HCT116 (cell line): ENCODE data around the gene SAMD14. TPM values are rescaled to one million over a fixed set of nuclear protein-coding genes. Genes with fewer than 3 reads are reported as not detected.

Experiments used
- ATAC-seq: fragments of 200-7000 bp; cut with Tn5 transposase; 2 replicates; pipeline ENCODE4 v1.9.1; 2020; ENCODE audit warnings: mild to moderate bottlenecking, moderate library complexity
- BruUV-seq: library from RNA; stranded (reverse); fragments of 400-500 nt; replicated peaks from 2 replicates; lab custom pipeline; 2021; lab: Mats Ljungman, UMichigan
- CTCF ChIA-PET: fragments of 300-600 bp; sonication (Branson Sonifier 250); formaldehyde crosslinking; loops from one replicate; lab custom pipeline; 2021; ENCODE audit warnings: antibody characterized with exemption; lab: Charles Lee
- POLR2A ChIA-PET: fragments of 300-600, 350-600 bp; sonication (Branson Sonifier 250); formaldehyde crosslinking; loops from one replicate; lab custom pipeline; 2021; ENCODE audit warnings: antibody characterized with exemption; lab: Charles Lee
- RAD21 ChIA-PET, 2 experiments: fragments of 300-600 bp; sonication (Branson Sonifier 250); formaldehyde crosslinking; loops; one replicate each; lab custom pipeline; 2023; ENCODE audit warnings: low total read pairs in 2 of 2; ENCODE audit not compliant: uncharacterized antibody in 2 of 2, unreplicated experiment in 2 of 2, low non-redundant PET in 1 of 2; lab: Charles Lee
- DNase-seq: peaks from one replicate; pipeline ENCODE4 v3.0.0-alpha.2; 2010; ENCODE audit warnings: low read depth, low spot score
- H2AFZ ChIP-seq: fragments of 200-600 bp; shearing (Covaris generic), sonication (generic); 2 replicates; pipeline ENCODE4 v1.6.1; 2017; ENCODE audit warnings: low read depth, mixed run types, mixed read lengths, antibody characterized with exemption, low read length; ENCODE audit not compliant: poor library complexity, severe bottlenecking
- H3K27ac ChIP-seq: 2 replicates; pipeline ENCODE4 v1.5.1; 2012; ENCODE audit warnings: low read depth, low read length
- H3K27me3 ChIP-seq: fragments of 200-600 bp; sonication (generic); 2 replicates; pipeline ENCODE4 v1.6.1; 2016; ENCODE audit warnings: mixed run types, low read length, mixed read lengths; ENCODE audit not compliant: insufficient read depth
- H3K36me3 ChIP-seq, 2 experiments: fragments of 200-500 bp in 1 of 2; fragments of 200-600 bp in 1 of 2; sonication (Bioruptor generic) in 1 of 2; sonication (generic) in 1 of 2; 2 replicates each; pipeline versions ENCODE4 v1.5.1 to v1.6.1; 2014 to 2016; ENCODE audit warnings: low read length in 2 of 2, inconsistent platforms in 1 of 2, mixed read lengths in 1 of 2, mixed run types in 1 of 2; ENCODE audit not compliant: insufficient read depth in 2 of 2, control insufficient read depth in 1 of 2
- H3K4me1 ChIP-seq, 2 experiments: fragments of 200-600 bp in 1 of 2; sonication (generic) in 1 of 2; 2 replicates each; pipeline versions ENCODE4 v1.5.1 to v1.6.1; 2012 to 2017; ENCODE audit warnings: low read length in 2 of 2, inconsistent platforms in 1 of 2, mild to moderate bottlenecking in 1 of 2, mixed read lengths in 1 of 2, mixed run types in 1 of 2, moderate library complexity in 1 of 2; ENCODE audit not compliant: insufficient read depth in 2 of 2, control insufficient read depth in 1 of 2
- H3K4me2 ChIP-seq: fragments of 200-600 bp; sonication (generic); 2 replicates; pipeline ENCODE4 v1.6.1; 2017; ENCODE audit warnings: mixed run types, low read length, mixed read lengths
- H3K4me3 ChIP-seq, 2 experiments: fragments of 200-600 bp in 1 of 2; sonication (generic) in 1 of 2; replicated peaks in 1 of 2; 2 replicates each; pipeline ENCODE4 v1.5.1; 2011 to 2016; ENCODE audit warnings: low read length in 2 of 2, control low read depth in 1 of 2, low read depth in 1 of 2, mild to moderate bottlenecking in 1 of 2, mixed read lengths in 1 of 2, mixed run types in 1 of 2
- H3K79me2 ChIP-seq: fragments of 200-600 bp; sonication (generic); 2 replicates; pipeline ENCODE4 v1.6.1; 2017; ENCODE audit warnings: mild to moderate bottlenecking, mixed run types, low read length, moderate library complexity, mixed read lengths; ENCODE audit not compliant: insufficient read depth
- H3K9ac ChIP-seq: fragments of 200-600 bp; sonication (generic); 2 replicates; pipeline ENCODE4 v1.6.1; 2016; ENCODE audit warnings: low read length, mixed read lengths
- H3K9me2 ChIP-seq: fragments of 200-600 bp; sonication (generic), shearing (Covaris generic); 2 replicates; pipeline ENCODE4 v1.6.1; 2017; ENCODE audit warnings: mixed run types, mild to moderate bottlenecking, moderate library complexity; ENCODE audit not compliant: insufficient read depth
- H3K9me3 ChIP-seq, 2 experiments: fragments of 200-500 bp in 1 of 2; fragments of 200-600 bp in 1 of 2; sonication (Bioruptor generic) in 1 of 2; sonication (generic) in 1 of 2; 2 replicates each; pipeline ENCODE4 v1.6.1; 2014 to 2017; ENCODE audit warnings: low read length in 2 of 2, mixed read lengths in 2 of 2, inconsistent platforms in 1 of 2, low read depth in 1 of 2, mild to moderate bottlenecking in 1 of 2, mixed run types in 1 of 2, moderate library complexity in 1 of 2; ENCODE audit not compliant: control insufficient read depth in 1 of 2, insufficient read depth in 1 of 2
- H4K20me1 ChIP-seq: fragments of 200-600 bp; sonication (generic), shearing (Covaris generic); 2 replicates; pipeline ENCODE4 v1.6.1; 2017; ENCODE audit warnings: mixed run types, mild to moderate bottlenecking, moderate library complexity; ENCODE audit not compliant: insufficient read depth
- CBX3 ChIP-seq: IDR thresholded peaks from 2 replicates; pipeline ENCODE4 v1.6.1; 2012; ENCODE audit warnings: low read depth
- CEBPB ChIP-seq: IDR thresholded peaks from 2 replicates; pipeline ENCODE4 v1.6.1; 2012; ENCODE audit warnings: low read depth
- CTCF ChIP-seq, 3 experiments: fragments of 200-600 bp in 1 of 3; sonication (generic) in 1 of 3; IDR thresholded peaks in 2 of 3; conservative IDR thresholded peaks in 1 of 3; 2 replicates each; pipeline ENCODE4 v1.5.1; 2012 to 2017; ENCODE audit warnings: low read depth in 2 of 3, low read length in 2 of 3, antibody characterized with exemption in 1 of 3, borderline replicate concordance in 1 of 3, control low read depth in 1 of 3, mild to moderate bottlenecking in 1 of 3, mixed read lengths in 1 of 3, mixed run types in 1 of 3, moderate library complexity in 1 of 3; ENCODE audit not compliant: insufficient read depth in 1 of 3
- FOSL1 ChIP-seq: IDR thresholded peaks from 2 replicates; pipeline ENCODE4 v1.6.1; 2012; ENCODE audit warnings: low read depth
- POLR2A ChIP-seq: IDR thresholded peaks from 2 replicates; pipeline ENCODE4 v1.7.0; 2011; ENCODE audit warnings: borderline replicate concordance; ENCODE audit not compliant: insufficient read depth, insufficient read length; ENCODE audit errors: extremely low read depth
- POLR2AphosphoS5 ChIP-seq: IDR thresholded peaks from 2 replicates; pipeline ENCODE4 v1.6.1; 2011; ENCODE audit warnings: mild to moderate bottlenecking, low read depth, low read length, moderate library complexity
- SP1 ChIP-seq: IDR thresholded peaks from 2 replicates; pipeline ENCODE4 v1.6.1; 2012; ENCODE audit warnings: low read depth
- TCF7L2 ChIP-seq: IDR thresholded peaks from 2 replicates; pipeline ENCODE4 v1.7.0; 2011; ENCODE audit warnings: borderline replicate concordance, inconsistent platforms; ENCODE audit not compliant: insufficient read depth, insufficient read length; ENCODE audit errors: extremely low read depth
- ZFX ChIP-seq: fragments of 450-650 bp; IDR thresholded peaks from 2 replicates; pipeline ENCODE4 v1.6.1; 2017
- intact Hi-C: fragments of 100-400 bp; cut with micrococcal nuclease; formaldehyde crosslinking; loops from 2 replicates; pipeline ENCODE4 v1.10.0; 2022
- total RNA-seq: library from RNA; stranded (reverse); gene quantifications from one replicate; pipeline ENCODE4 v1.2.1, GENCODE V29; 2021; ENCODE audit not compliant: unreplicated experiment

The SAMD14 gene
- total RNA-seq, 1 experiment from 2014 or later = 1.5 TPM

GRCh38 chr17:50149417-50150353, 19.7 kb upstream of the SAMD14 start (continued):
- peak; percentile 91; the same call in 1 of the 2 replicates for TF ChIP-seq ZFX
- no peak for TF ChIP-seq FOSL1
- TF ChIP-seq POLR2A = peak; percentile 17
- TF ChIP-seq, all 23 proteins: peak for 5

- no TSS peak for BruUV-seq
- Histone ChIP-seq H3K27me3 (no peaks in the 10 kb centered on the region), H3K79me2 (peaks cover 67% of the 10 kb centered on the region), H3K4me2 (peak overlapping the region; percentile 92), H4K20me1 (no peaks in the 10 kb centered on the region), H2AFZ (no peak overlapping the region), H3K9ac (peak overlapping the region; percentile 74), H3K4me3 (peak overlapping the region; percentile 76 to 97), H3K9me3 (no peaks in the 10 kb centered on the region), H3K4me1 (peaks cover 26 to 51% of the 10 kb centered on the region in 2 experiments), H3K36me3 (peaks cover 24 to 32% of the 10 kb centered on the region in 2 experiments; a peak in 3 of 4 replicates), H3K27ac (peak overlapping the region; percentile 89), H3K9me2 (no peaks in the 10 kb centered on the region)
- no peak for ATAC-seq
- no peak for DNase-seq
- no peak for TF ChIP-seq CEBPB
- no peak for TF ChIP-seq CBX3
- no peak for TF ChIP-seq CTCF (IDR thresholded peaks at IDR 0.05 in 2 of 3, conservative IDR thresholded peaks at IDR 0.05 in 1 of 3; ENCODE audit: borderline replicate concordance in 1 of 3, insufficient read depth in 1 of 3, low read depth in 2 of 3, low read length in 2 of 3)
- TF ChIP-seq TCF7L2 = no peak
- peak; percentile 56 for TF ChIP-seq POLR2AphosphoS5
- no peak for TF ChIP-seq SP1
- TF ChIP-seq POLR2A = peak; percentile 47
- intact Hi-C loops = no loop called here
- CTCF ChIA-PET = interaction anchor here (0.7 to 2.3 kb wide), 2 partner anchors 12 to 18 kb away, joined by 5 read pairs; no protein-coding TSS in a partner anchor
- POLR2A ChIA-PET = no interaction called here
- RAD21 ChIA-PET = no interaction called here
Observed at GRCh38 chr17:50149091-50149416, 19.1 kb upstream of the SAMD14 start.
